Lower lobe of right lung (tissue), 2 donors: ENCODE results near the gene ARHGEF3. TPM values are rescaled to one million over a fixed set of nuclear protein-coding genes. Genes with fewer than 3 reads are reported as not detected.
A peak's percentile ranks its signal among the peaks of the same experiment; 100 is the strongest.
"Not testable (repeated sequence)": the region's sequence is repeated elsewhere in the genome, so short reads cannot be mapped to it uniquely, and the experiment has no call there.

Experiments
- ATAC-seq, 2 donors: fragments of 200-7000 bp; cut with Tn5 transposase; one replicate each; pipeline ENCODE4 v1.9.1; 2020 to 2022; ENCODE audit warnings: mild to moderate bottlenecking in 2 of 2, moderate library complexity in 2 of 2
- DNase-seq: peaks from one replicate; pipeline ENCODE4 v3.0.0-alpha.2; 2020
- H3K27ac ChIP-seq: fragments of 200-600 bp; one replicate; pipeline ENCODE4 v1.8.0; 2022
- H3K27me3 ChIP-seq: fragments of 200-600 bp; one replicate; pipeline ENCODE4 v1.8.0; 2022; ENCODE audit warnings: low read depth
- H3K36me3 ChIP-seq: fragments of 200-600 bp; one replicate; pipeline ENCODE4 v1.8.0; 2022; ENCODE audit warnings: mild to moderate bottlenecking
- H3K4me1 ChIP-seq: fragments of 200-600 bp; one replicate; pipeline ENCODE4 v1.8.0; 2022
- H3K4me3 ChIP-seq: fragments of 200-600 bp; one replicate; pipeline ENCODE4 v1.8.0; 2022; ENCODE audit warnings: mild to moderate bottlenecking
- H3K9me3 ChIP-seq: fragments of 200-600 bp; one replicate; pipeline ENCODE4 v1.8.0; 2022
- intact Hi-C: fragments of 100-400 bp; cut with DNase I; formaldehyde crosslinking; loops from one replicate; pipeline ENCODE4 v1.11.0; 2022
- total RNA-seq: library from RNA; stranded (reverse); fragmentation: NEBNext Ultra II Directional; extraction: Animal tissue kit (Norgen Biotek cat#: 25700); gene quantifications from one replicate; pipeline ENCODE4 v1.2.1, GENCODE V29; 2021
- TF ChIP-seq, protein P1 (sequence below): fragments of 200-600 bp; IDR thresholded peaks from one replicate; pipeline ENCODE4 v1.8.0; 2022; ENCODE audit warnings: antibody characterized with exemption, mild to moderate bottlenecking
- donor health status: DM: no; HTN: yes; CAD: no; lungs with severe emphysema.

Gene ARHGEF3
- total RNA-seq, 1 donor from 2014 or later = 48.0 TPM

- TF ChIP-seq, protein P1, sequence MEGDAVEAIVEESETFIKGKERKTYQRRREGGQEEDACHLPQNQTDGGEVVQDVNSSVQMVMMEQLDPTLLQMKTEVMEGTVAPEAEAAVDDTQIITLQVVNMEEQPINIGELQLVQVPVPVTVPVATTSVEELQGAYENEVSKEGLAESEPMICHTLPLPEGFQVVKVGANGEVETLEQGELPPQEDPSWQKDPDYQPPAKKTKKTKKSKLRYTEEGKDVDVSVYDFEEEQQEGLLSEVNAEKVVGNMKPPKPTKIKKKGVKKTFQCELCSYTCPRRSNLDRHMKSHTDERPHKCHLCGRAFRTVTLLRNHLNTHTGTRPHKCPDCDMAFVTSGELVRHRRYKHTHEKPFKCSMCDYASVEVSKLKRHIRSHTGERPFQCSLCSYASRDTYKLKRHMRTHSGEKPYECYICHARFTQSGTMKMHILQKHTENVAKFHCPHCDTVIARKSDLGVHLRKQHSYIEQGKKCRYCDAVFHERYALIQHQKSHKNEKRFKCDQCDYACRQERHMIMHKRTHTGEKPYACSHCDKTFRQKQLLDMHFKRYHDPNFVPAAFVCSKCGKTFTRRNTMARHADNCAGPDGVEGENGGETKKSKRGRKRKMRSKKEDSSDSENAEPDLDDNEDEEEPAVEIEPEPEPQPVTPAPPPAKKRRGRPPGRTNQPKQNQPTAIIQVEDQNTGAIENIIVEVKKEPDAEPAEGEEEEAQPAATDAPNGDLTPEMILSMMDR = no peak
- intact Hi-C loops = no loop called here
- H3K27me3 ChIP-seq = no peaks in the 10 kb centered on the region
- ATAC-seq (peak in 1 of 2 donors; percentile 33), DNase-seq (no peak)
- peaks cover 22% of the 10 kb centered on the region for H3K4me1 ChIP-seq
- no peaks in the 10 kb centered on the region for H3K9me3 ChIP-seq
- no peak overlapping the region for H3K4me3 ChIP-seq
- H3K36me3 ChIP-seq = no peaks in the 10 kb centered on the region
- H3K27ac ChIP-seq = peak overlapping the region; percentile 25
Observed at GRCh38 chr3:56694867-56695683, 106.7 kb downstream of the ARHGEF3 start.

DNA sequence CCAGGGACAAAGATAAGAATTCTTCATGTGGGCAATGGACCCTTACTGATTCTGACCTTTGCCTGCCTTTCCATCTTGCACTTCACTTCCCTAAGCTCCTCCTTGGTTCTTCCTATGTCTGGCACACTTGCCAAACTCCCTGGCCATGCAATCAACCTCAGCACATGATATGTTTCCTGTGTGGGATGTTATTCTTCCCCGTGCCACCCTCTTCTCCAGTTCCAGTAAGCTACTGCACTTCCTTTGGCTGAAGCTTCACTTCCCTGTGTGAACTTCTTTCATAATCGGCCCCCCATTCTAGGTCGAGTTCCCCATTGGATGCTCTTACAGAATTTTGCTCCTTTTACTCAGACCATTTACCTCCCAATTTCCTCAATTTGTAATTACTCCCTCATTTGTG, 108.0 kb downstream of the ARHGEF3 start:
- intact Hi-C loops = no loop called here
- TF ChIP-seq, protein P1 = no peak

DNA sequence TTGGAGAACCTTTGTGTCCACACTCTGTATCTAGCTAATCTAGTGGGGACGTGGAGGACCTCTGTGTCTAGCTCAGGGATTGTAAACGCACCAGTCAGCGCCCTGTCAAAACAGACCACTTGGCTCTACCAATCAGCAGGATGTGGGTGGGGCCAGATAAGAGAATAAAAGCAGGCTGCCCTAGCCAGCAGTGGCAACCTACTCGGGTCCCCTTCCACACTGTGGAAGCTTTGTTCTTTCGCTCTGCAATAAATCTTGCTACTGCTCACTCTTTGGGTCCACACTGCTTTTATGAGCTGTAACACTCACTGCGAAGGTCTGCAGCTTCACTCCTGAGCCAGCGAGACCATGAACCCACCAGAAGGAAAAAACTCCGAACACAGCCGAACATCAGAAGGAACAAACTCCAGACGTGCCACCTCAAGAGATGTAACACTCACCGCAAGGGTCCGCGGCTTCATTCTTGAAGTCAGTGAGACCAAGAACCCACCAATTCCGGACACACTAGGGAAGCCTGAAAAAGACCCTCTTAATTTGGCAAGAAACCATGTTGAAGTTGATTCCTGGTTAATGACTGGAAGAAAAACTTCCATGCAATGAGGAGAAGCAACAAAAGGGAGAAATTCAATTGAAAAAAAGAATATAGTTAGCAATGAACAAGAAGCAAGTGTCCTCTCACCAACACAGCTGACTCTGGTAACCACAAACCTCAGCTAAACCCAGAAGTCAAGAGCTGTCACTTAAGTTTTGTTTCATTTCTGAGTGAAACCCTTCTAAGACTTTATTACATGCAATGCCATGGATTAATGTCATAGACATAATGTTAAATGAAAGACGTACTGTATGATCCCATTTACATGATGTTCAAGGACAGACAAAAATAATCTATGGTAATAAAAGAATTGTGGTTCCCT, 109.0 kb downstream of the ARHGEF3 start:
- ATAC-seq = peak; percentile 52 to 65
- H3K27ac ChIP-seq = not testable (repeated sequence)

More for the DNA sequence above, 108.0 kb downstream of the ARHGEF3 start:
- Histone ChIP-seq H3K9me3 (no peaks in the 10 kb centered on the region), H3K4me1 (peaks cover 22% of the 10 kb centered on the region), H3K4me3 (no peak overlapping the region), H3K36me3 (no peaks in the 10 kb centered on the region), H3K27me3 (no peaks in the 10 kb centered on the region), H3K27ac (no peak overlapping the region)
- DNase-seq (peak; percentile 58), ATAC-seq (peak; percentile 75 to 89)

GRCh38 chr3:56692001-56692365, 109.8 kb downstream of the ARHGEF3 start:
- H3K9me3 ChIP-seq, H3K4me3 ChIP-seq, H3K27ac ChIP-seq, intact Hi-C loops, H3K27me3 ChIP-seq, DNase-seq, ATAC-seq, H3K36me3 ChIP-seq: not testable (repeated sequence)
- peaks cover 22% of the 10 kb centered on the region for H3K4me1 ChIP-seq

More for the DNA sequence above, 109.0 kb downstream of the ARHGEF3 start:
- H3K4me1 ChIP-seq = peaks cover 22% of the 10 kb centered on the region
- H3K9me3 ChIP-seq, H3K27me3 ChIP-seq, H3K4me3 ChIP-seq, H3K36me3 ChIP-seq, intact Hi-C loops, DNase-seq: not testable (repeated sequence)

GRCh38 chr3:56691165-56692000, 110.4 kb downstream of the ARHGEF3 start:
- Histone ChIP-seq H3K9me3 (no peaks in the 10 kb centered on the region), H3K4me1 (peaks cover 22% of the 10 kb centered on the region), H3K27ac (no peak overlapping the region), H3K4me3 (no peak overlapping the region), H3K36me3 (no peaks in the 10 kb centered on the region), H3K27me3 (no peaks in the 10 kb centered on the region)
- ATAC-seq (no peak), DNase-seq (no peak)
- intact Hi-C loops = no loop called here
- TF ChIP-seq, protein P1 = no peak

DNA sequence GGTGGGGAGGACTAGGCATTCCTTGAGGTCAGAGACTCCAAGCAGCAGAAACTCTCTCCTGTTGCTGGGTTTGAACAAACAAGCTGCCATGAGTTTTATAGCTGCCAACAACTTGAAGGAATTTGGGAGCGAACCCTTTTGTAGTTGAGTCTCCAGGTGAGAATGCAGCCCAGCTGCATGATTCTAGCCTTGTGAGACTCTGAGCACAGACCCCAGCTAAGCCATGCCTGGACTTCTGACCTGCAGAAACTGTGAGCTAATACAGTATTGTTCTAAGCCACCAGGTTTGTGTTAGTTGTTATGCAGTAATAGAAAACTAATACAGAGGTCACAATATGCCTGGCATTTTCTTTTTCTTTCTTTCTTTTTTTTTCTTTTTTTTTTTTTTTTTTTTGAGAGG, 112.4 kb downstream of the ARHGEF3 start:
- Histone ChIP-seq H3K27me3 (no peaks in the 10 kb centered on the region), H3K9me3 (no peaks in the 10 kb centered on the region), H3K36me3 (no peaks in the 10 kb centered on the region), H3K4me1 (peaks cover 9% of the 10 kb centered on the region), H3K4me3 (no peak overlapping the region), H3K27ac (no peak overlapping the region)
- TF ChIP-seq, protein P1 = no peak
- intact Hi-C loops = no loop called here
- DNase-seq (no peak), ATAC-seq (no peak)
